ENCODE results near the gene RNF125. TPM values are rescaled to one million over a fixed set of nuclear protein-coding genes. Genes with fewer than 3 reads are reported as not detected.

Gene RNF125
- total and polyA plus RNA-seq, 10 of the 15 experiments (the other 5 are each of a cell fraction or from before 2014, with no cell fraction given): 0.79 to 3.9 (median 2.9) TPM

DNA sequence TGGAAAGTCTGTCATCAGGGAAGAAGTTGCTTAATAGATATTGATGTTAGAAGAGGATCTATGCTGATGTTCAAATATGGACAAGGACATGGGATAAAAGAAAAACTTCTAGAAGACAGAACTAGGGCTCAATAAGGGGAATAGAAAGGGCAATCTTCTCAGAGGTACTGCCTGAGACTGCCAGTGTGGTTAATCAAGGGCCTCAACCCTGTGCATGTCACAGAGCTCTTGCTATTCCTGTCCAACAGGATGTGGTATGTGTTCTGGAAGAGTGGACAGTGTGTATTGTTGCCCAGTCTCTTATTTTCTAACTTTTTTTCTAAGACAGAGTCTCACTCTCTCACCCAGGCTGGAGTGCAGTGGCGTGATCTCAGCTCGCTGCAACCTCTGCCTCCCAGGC is 27.8 kb upstream of the RNF125 start (continued):
- no peak for TF ChIP-seq ATF7 (IDR thresholded peaks at IDR 0.05; ENCODE audit: low read depth)
- TF ChIP-seq HDAC2 (IDR thresholded peaks at IDR 0.05): no peak
- peak; percentile 54; the same call in 1 of the 2 replicates for TF ChIP-seq BCL11A (IDR thresholded peaks at IDR 0.05; ENCODE audit: low read depth, low read length)
- no peak for TF ChIP-seq NRF1 (conservative IDR thresholded peaks at IDR 0.05; ENCODE audit: low read depth, low read length)
- no peak for TF ChIP-seq POLR2AphosphoS5 (IDR thresholded peaks at IDR 0.05; ENCODE audit: low read length)
- no peak for TF ChIP-seq MXI1 (IDR thresholded peaks at IDR 0.05; ENCODE audit: low read depth, low read length)
- TF ChIP-seq SPI1 (IDR thresholded peaks at IDR 0.05; ENCODE audit: borderline replicate concordance, insufficient read depth, low read depth, low read length): 0 out of 2 replicates have a peak, but pooled peaks have one; percentile 19
- TF ChIP-seq IRF4 (IDR thresholded peaks at IDR 0.05; ENCODE audit: low read depth, low read length): no peak
- TF ChIP-seq NFYA (IDR thresholded peaks at IDR 0.05; ENCODE audit: borderline replicate concordance, low read depth, low read length): no peak
- TF ChIP-seq EP300 (IDR thresholded peaks at IDR 0.05; ENCODE audit: borderline replicate concordance in 1 of 2, control insufficient read depth in 1 of 2, low read depth in 2 of 2, low read length in 2 of 2): no peak
- no peak for TF ChIP-seq LARP7 (IDR thresholded peaks at IDR 0.05)
- peak; percentile 64; the same call in 1 of the 2 replicates for TF ChIP-seq PAX5 (IDR thresholded peaks at IDR 0.05; ENCODE audit: borderline replicate concordance, low read depth, low read length)
- TF ChIP-seq, protein P1, sequence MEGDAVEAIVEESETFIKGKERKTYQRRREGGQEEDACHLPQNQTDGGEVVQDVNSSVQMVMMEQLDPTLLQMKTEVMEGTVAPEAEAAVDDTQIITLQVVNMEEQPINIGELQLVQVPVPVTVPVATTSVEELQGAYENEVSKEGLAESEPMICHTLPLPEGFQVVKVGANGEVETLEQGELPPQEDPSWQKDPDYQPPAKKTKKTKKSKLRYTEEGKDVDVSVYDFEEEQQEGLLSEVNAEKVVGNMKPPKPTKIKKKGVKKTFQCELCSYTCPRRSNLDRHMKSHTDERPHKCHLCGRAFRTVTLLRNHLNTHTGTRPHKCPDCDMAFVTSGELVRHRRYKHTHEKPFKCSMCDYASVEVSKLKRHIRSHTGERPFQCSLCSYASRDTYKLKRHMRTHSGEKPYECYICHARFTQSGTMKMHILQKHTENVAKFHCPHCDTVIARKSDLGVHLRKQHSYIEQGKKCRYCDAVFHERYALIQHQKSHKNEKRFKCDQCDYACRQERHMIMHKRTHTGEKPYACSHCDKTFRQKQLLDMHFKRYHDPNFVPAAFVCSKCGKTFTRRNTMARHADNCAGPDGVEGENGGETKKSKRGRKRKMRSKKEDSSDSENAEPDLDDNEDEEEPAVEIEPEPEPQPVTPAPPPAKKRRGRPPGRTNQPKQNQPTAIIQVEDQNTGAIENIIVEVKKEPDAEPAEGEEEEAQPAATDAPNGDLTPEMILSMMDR (IDR thresholded peaks at IDR 0.05 in 2 of 3, conservative IDR thresholded peaks at IDR 0.05 in 1 of 3; ENCODE audit: control insufficient read depth in 2 of 3, extremely low read depth in 1 of 3, insufficient read depth in 1 of 3, low read depth in 3 of 3, low read length in 3 of 3): no peak
- peak; percentile 57; the same call in 1 of the 2 replicates for TF ChIP-seq MTA2 (IDR thresholded peaks at IDR 0.05; ENCODE audit: low read depth)
- no peak for TF ChIP-seq SMAD5 (IDR thresholded peaks at IDR 0.05; ENCODE audit: low read depth)
- TF ChIP-seq, protein P2, sequence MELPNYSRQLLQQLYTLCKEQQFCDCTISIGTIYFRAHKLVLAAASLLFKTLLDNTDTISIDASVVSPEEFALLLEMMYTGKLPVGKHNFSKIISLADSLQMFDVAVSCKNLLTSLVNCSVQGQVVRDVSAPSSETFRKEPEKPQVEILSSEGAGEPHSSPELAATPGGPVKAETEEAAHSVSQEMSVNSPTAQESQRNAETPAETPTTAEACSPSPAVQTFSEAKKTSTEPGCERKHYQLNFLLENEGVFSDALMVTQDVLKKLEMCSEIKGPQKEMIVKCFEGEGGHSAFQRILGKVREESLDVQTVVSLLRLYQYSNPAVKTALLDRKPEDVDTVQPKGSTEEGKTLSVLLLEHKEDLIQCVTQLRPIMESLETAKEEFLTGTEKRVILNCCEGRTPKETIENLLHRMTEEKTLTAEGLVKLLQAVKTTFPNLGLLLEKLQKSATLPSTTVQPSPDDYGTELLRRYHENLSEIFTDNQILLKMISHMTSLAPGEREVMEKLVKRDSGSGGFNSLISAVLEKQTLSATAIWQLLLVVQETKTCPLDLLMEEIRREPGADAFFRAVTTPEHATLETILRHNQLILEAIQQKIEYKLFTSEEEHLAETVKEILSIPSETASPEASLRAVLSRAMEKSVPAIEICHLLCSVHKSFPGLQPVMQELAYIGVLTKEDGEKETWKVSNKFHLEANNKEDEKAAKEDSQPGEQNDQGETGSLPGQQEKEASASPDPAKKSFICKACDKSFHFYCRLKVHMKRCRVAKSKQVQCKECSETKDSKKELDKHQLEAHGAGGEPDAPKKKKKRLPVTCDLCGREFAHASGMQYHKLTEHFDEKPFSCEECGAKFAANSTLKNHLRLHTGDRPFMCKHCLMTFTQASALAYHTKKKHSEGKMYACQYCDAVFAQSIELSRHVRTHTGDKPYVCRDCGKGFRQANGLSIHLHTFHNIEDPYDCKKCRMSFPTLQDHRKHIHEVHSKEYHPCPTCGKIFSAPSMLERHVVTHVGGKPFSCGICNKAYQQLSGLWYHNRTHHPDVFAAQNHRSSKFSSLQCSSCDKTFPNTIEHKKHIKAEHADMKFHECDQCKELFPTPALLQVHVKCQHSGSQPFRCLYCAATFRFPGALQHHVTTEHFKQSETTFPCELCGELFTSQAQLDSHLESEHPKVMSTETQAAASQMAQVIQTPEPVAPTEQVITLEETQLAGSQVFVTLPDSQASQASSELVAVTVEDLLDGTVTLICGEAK (IDR thresholded peaks at IDR 0.05; ENCODE audit: borderline replicate concordance): no peak
- TF ChIP-seq STAT3 (IDR thresholded peaks at IDR 0.05; ENCODE audit: low read depth, low read length): no peak
- TF ChIP-seq SUPT20H (IDR thresholded peaks at IDR 0.05; ENCODE audit: borderline replicate concordance, control insufficient read depth, low read depth, low read length): no peak
- TF ChIP-seq RCOR1 (conservative IDR thresholded peaks at IDR 0.05; ENCODE audit: low read depth, low read length): no peak
- TF ChIP-seq ZNF274 (IDR thresholded peaks at IDR 0.05; ENCODE audit: insufficient read depth, insufficient read length): no peak
- TF ChIP-seq, protein P3, sequence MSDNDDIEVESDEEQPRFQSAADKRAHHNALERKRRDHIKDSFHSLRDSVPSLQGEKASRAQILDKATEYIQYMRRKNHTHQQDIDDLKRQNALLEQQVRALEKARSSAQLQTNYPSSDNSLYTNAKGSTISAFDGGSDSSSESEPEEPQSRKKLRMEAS (IDR thresholded peaks at IDR 0.05; ENCODE audit: low read depth, low read length): no peak
- TF ChIP-seq SP1 (IDR thresholded peaks at IDR 0.05; ENCODE audit: low read depth, low read length): peak; percentile 58
- no peak for TF ChIP-seq FOXK2 (IDR thresholded peaks at IDR 0.05)
- TF ChIP-seq SMAD1 (IDR thresholded peaks at IDR 0.05; ENCODE audit: low read depth, partially characterized antibody): no peak
- no peak for TF ChIP-seq HDGF (IDR thresholded peaks at IDR 0.05)
- TF ChIP-seq PML (IDR thresholded peaks at IDR 0.05; ENCODE audit: low read length): no peak
- TF ChIP-seq WRNIP1 (IDR thresholded peaks at IDR 0.05; ENCODE audit: borderline replicate concordance, low read depth, low read length): no peak
- TF ChIP-seq STAT1 (conservative IDR thresholded peaks at IDR 0.05): no peak

Data from GM12878 (cell line).